Limb (tissue), 2 donors: ENCODE measurements around the gene DOK4.
"Not testable (repeated sequence)": the region's sequence is repeated elsewhere in the genome, so short reads cannot be mapped to it uniquely, and the experiment has no call there.

Experiments used
- DNase-seq, 2 donors: peaks; one replicate each; pipeline ENCODE4 v3.0.0-alpha.2; 2016; ENCODE audit errors: extremely low spot score in 2 of 2

The DOK4 gene

DNA sequence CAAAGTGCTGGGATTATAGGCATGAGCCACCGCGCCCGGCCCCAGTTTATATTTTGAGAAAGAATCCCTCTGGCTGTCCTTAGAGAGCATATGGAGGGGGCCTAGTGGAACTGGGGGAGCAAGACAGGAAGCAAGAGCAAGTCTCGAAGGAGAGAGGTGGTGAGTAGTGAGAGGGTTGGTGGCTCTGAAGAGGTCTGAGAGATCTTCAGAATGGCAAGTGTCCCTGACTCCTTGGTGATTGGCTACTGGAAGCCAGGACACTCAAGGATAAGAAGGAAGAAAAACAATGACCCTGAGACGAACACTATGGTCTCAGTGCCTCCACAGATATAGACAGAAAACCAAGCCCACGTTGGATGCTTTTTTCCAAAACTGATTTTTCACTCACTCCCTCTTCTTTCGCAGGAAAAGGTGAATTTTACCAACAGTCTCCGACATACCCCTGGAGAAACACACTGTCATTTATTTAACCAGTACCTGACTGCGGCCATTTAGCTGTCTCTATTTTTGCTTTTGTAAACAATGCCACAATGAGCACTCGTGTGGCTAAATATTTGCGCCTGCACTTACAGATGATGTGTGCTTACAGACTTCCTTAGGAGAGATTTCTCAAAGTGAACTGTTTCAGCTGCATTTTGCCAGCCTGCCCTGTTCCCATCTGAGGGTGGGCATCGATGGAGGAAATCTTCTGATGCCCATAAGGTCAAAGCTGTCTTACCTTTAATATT is 15.9 kb upstream of the DOK4 start:
- DNase-seq: no peak

DNA sequence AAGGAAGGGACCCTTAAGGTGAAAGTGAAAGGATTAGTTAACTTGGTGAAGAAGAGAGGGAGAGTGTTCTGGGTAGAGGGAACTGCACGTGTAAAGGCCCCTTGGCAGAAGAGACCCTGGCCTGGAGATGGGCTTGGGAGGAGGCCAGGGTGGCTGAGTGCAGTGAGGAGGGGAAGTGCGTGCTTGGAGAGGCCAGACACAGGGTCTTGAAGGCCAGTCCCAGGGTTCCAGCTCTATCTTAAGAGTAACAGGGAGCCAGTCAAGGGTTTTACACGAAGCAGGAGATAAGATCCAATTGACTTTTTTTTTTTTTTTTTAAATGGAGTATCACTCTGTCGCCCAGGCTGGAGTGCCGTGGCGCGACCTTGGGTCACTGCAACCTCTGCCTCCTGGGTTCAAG is 15.2 kb upstream of the DOK4 start:
- DNase-seq: no peak

DNA sequence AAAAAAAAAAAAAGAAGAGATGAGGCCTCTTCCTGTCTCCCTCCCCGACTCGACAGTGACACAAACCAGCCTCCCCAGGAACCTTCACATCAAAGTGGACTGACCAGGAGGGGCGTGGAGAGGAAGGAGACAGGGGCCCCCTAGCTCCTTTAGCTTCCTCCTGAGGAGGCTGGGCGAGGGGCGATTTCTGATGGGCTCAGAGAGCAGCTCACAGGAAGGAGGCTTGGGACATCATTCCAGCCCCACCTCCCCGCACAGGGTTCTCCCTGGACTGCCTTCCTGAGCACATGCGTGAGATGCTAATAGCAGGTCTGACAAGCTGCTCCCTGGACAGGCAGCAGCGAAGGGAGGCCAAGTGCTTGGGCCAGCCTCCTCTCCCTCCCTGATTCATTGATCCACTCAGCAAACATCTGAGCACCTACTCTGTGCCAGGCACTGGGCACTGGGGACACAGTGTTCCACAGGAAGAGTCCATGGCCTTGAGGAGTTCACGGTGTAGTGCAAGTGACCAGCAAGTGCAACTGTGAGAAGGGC is 14.4 kb upstream of the DOK4 start:
- DNase-seq: no peak

DNA sequence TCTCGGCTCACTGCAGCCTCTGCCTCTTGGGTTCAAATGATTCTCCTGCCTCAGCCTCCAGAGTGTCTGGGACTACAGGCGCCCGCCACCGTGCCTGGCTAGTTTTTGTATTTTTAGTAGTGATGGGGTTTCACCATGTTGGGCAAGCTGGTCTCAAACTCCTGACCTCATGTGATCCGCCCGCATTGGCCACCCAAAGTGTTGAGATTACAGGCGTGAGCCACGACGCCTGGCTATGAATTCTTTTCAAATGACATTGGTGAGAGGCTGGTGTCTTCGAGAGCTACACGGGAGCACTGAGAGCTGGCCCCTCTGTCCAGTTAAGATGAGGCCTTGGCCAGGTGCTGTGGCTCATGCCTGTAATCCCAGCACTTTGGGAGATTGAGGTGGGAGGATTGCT is 13.6 kb upstream of the DOK4 start:
- not testable (repeated sequence) for DNase-seq

DNA sequence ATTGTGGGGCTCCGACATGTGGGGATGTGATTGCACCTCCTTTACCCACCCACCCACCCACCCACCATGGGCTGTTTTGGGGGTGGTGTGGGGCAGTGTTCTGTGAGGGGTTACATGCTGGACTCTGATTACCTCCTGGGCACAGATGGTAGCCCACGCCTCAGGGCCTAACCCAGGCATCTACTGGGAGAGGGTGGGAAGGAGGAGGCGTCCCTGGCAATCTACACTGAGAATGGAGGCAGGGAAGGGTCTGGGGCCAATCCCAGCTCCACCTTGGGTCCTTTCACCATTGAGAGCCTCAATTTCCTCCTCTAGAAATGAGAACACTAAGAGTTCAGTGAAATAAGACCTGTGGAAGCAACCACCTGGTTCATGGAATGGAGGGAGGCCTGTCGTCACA is 11.7 kb upstream of the DOK4 start:
- no peak for DNase-seq

DNA sequence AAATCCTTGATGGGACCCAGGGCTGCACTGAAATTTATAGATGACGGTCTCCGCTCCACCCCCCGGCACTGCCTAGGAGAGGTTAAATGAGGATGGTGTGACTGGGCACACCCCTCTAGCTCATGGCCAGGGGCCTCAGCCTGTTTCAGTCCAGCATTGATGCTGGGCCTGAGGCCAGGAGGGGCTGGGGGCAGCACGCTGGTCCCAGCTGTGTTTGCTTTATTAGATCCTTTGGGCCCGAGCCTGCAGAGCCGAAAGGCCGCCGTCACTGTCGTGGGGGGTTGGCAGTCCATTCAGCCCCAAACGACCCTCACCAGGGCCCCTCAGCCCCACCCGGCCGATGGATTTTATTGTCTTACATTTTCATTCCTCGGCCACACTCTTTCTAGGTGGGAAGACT is 10.8 kb upstream of the DOK4 start:
- no peak for DNase-seq

DNA sequence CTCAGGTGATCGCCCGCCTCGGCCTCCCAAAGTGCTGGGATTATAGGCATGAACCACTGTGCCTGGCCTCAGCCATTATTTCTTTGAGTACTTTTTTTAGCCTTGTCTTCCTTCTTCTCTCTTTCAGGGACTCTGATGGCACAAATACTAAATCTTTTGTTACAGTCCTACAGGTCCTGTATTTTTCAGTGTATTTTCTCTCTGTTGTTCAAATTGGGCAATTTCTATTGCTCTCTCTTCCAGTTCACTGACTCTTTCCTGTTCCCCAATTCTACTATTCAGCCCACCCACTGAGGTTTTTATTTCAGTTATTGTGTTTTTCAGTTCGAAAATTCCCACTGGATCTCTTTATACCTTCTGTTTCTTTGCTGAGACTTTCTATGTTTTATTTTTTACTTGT is 7.5 kb upstream of the DOK4 start:
- no peak for DNase-seq

DNA sequence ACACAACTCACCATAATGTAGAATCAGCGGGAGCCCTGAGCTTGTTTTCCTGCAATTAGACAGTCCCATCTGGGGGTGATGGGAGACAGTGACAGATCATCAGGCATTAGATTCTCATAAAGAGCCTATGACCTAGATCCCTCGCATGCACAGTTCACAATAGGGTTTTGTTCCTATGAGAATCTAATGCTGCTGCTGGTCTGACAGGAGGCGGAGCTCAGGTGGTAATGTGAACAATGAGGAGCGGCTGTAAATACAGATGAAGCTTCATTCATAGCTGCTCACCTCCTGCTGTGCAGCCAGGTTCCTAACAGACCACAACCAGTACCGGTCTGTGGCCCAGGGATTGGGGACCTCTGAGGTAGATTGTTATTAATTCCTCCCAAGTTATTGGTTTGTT is 2.9 kb upstream of the DOK4 start:
- DNase-seq: no peak

DNA sequence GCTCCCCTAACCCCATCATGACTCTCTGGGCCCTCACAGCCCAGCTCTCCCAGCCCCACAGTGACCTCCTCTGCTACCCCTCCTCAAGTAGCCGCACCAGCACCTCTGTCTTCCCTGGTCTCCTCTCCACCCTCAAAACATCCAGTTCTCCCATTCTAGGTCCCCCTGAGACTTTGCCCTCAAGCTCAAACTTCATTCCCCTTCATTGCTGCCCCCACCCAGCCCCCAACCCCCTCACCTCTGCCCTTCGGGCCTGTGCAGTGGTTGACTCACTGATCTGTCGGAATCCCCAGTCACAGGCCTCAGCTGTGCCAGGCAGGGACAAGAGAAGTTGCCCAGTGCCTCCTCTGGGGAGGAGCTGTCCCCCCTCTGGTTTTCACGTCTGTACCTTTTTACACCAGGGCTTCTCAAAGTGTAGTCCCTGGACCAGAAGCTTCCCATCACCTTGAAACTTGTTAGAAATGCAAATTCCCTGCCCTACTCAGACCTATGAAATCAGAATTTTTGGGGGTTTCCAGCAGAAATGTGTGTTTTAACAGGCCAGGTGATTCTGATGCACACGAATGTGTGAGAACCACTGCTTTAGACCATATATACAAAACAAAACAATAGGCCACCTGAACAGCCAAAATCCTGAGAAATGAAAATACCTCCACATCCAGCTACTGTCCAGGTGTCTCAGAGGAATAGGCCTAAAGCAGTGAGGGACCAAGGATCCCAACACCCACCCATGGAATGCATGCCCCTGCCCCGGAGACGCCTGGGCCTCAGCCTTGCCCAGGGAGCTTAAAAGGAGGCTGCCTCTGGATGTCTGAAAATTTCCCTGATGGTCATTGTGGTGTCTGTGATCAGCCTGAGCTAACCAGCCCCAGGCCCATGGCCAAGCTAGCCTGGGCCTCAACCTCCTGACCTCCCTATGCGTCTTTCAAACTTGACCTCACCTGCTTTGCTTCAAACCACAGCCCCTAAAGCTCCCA is 853 bp upstream of the DOK4 start:
- DNase-seq: no peak

DNA sequence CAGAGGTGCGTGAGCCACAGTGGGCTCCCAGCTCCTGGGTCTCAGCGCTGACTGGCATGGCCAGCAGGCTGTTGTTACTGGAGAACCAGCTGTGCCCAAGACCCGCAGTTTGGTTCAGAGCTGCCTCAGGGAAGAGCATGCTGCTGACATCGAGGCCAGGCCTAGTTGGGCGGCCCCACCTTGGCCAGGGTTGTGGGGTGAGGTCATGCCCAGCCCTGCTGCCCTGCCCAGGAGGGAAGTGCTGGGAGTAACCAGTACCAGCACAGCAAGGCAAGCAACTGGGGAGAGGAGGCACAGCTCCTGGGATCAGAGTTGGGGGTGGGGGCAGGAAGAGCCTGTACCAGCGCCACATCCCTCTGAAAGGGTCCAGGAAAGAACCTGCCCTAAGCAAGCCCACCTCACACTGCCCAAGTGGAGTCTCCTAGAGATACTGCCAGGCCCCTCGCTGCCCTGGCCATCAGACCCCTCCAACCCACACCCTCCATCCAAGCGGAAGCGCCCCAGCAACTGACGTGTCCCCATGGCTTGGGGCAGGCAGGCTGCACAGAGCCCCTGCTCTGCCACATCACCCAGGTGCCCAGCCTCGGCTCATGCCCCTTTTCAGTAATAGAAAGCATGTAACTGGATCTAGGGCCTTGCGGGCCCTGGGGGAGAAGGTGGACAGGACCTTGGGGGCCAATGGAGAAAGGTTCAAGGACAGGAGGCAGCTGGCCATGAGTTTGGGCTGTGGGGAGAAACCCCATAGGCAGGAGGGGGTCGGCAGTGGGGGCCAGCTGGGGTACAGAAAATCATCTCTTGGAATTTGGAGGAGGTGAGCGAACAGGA is 990 bp downstream of the DOK4 start:
- DNase-seq: no peak

DNA sequence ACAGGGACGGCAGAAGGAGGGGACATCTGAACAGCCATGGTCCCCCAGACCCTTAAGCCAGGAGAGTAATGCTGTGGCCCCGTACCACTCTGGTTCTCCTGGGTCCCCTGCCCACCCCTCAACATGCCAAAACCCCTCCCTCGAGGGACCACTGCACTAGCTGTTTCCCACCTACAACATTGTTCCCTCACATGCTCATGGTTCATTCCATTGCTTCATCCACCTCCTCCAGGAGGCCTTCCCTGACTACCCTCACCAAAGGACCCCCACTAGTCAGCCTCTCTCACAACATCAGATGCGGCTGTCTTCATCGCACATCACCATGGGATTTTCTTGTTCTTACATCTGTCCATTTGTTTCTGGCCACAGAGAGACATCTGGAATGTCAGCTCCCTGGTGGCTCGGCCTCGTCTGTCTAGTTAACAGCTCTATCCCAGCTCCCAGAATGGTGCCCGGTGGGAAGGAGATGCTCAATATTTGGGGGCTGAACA is 1.7 kb downstream of the DOK4 start:
- no peak for DNase-seq

DNA sequence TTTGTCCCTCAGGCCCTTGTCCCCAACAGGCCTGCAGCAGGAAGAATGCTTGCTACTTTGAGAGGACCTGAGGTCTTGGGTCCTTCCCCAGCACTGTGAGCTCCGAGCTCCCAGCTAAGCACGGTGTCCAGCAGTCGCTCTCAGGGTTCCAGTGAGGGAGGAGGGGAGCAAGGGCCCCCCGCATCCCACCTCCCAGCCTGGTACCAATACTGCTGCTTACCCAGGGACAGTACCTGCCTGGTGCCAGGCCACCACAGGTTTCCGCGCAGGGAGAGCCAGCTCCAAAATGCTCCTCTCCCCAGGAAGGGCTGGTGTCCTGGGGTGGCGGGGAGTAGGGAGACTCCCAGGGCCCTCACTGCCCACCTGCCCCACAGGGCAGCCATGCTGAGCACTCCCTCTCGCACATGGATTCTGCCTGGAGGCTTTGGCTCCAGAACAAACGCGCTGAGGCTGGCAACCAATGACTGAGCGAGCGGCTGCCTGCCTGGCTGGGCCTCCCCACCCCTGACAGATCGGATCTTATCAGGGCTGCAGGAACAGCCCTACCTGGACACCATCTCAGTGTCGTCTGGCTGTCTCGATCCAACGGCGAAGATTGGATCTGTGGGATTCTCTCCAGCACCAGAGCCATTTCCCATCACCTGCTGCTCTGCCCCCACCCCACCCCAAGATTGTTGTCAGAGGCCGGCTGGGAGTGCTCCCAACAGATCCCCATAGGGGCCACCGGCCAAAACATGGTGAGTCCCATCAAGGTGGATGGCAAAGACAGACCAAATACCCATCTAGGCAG is 2.4 kb downstream of the DOK4 start:
- DNase-seq: no peak

DNA sequence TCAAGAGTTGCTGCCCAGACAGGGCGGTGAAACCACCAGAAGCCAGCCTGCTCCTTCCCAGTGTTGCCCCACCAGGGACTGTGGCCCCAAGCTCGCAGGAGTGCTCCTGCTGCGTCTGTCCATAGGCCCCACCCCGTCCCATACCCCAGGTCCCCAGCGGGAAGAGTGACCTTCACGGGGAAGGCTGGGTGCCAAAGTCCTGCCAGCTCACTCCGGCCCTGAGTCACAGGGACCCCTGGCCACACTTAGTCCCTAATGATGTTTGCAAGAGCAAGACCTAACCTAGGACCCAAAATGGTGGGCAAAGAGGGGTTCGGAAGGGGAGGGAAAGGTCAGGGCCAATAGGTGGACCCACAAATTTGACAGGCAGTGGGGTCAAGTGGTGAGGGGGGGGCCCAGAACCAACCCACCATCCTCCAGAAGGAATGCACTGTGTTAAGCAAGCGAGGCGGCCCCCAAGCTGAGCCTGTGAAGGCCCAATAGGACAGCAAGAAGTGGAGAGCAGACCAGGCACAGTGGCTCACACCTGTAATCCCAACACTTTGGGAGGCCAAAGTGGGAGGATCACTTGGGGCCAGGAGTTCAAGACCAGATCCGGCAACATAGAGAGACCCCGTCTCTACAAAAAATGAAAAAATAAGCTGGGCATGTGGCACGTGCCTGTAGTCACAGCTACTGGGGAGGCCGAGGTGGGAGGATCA is 3.3 kb downstream of the DOK4 start:
- no peak for DNase-seq

DNA sequence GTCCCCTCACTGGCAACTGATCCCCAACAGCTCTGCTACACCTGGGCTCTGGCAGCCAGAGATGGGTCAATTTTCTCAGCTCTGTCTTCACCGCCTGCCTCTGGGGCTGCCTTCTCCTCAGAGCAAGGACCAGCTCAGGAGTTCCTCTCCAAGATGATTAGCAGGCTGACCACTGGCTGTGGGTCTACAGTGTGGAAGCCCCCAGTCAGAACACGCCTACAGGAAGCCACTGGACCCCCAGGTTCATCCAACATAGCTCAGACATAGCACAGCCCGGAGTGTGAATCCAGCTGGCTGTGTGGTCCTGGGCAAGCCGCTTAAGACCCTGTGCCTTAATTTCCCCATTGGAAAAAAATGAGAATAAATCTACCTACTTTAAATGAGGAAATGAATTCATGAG is 4.9 kb downstream of the DOK4 start:
- DNase-seq: no peak

DNA sequence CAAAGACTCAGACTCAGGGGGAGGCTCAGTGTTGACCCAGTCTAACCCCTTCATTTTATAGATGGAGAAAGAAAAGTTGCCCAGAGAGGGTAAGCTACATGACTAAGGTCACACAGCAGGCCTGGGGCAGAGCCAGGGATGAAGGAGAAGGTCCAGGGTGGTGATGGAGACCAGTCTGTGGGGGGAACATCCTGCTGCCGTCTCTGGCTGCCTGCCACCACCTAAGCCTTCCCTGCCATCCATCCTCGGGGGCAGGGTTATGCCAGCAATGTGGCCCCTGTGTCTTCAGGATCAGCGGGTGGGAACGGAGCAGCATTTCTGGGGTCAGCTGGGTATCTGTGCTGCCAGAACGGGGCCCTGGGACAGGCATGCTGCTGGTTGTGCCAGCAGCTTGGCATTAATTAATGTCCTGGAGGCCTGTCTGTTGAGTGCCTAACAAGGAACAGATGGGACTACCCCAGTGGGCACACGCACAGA is 5.5 kb downstream of the DOK4 start:
- no peak for DNase-seq

DNA sequence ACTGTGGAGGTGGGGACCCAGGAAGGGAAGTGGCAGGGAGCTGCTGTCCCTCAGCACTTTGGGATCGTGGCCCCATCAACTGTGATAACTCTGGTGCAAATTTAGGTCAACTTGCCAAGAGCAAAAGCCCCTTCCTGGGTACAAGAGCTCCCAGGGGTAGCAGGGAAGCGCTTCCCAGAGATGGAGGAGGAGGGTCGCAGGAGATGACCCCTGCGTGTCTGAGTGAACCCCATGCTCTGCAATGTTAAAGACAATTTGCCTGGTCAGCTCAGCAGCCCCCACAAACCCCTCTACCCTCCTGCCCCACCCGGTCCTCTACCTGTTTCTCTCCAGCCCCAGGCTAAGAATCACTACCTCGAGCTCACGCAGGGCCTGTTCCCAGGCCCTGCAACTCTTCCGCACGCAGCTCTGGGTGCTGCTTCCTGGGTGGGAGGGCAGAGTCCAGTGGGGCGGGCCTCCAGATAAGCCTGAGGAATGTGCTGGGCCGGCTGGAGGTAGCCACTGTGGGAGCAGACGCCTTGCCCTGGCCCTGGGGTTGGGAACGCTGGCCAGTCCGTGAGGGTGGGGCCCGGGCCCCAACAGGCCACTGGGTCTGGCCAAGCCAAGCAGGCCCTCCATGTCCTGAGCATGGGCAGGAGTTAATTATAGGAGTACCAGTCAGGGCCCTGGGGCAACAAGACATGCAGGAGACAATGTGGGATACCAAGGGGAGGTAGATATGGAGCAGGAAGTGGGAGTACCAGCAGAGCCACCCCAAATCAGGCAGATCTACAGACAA is 6.1 kb downstream of the DOK4 start:
- DNase-seq: no peak

DNA sequence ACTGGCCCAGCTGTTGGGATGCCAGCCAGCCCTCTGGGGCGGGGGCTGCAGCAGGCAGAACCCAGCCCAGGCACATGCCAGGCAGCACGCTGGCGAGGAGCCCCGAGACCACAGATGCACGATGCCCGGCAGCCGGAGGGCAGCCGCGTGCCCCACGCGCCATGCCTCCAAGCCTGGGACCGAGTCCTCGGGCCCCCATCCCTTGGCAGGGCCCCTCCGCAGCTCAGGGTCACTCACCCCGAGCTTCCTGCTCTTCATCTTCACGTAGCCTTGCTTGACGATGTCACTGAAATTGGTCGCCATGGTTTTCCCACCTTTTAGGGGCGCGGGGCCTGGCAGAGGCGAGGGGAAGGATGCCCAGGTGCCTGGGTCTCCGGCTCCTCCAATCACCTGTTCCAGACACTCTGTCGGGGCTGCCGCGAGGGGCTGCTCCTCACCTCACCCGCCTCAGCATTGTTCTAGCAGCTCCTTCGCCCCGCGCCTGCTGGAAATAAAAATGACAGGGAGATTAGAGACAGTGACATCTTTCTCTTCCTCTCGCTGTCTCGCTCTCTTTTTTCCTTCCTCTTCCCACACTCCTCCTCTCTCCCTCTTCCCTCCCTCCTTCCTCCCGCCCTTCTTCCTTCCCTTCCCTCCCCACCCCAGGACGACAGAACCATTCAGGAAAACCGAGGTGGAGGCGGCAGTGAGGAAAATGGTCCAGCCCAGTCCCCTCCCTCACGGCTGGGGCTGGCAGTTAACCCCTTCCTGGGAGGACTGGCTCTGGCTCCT is 6.9 kb downstream of the DOK4 start:
- peak; percentile 58 to 76 for DNase-seq
